ENCODE data around the gene RSRC2. TPM values are rescaled to one million over a fixed set of nuclear protein-coding genes. Genes with fewer than 3 reads are reported as not detected.
A peak's percentile ranks its signal among the peaks of the same experiment; 100 is the strongest.

RSRC2 gene
- total RNA-seq, 1 donor: 41.9 TPM

DNA sequence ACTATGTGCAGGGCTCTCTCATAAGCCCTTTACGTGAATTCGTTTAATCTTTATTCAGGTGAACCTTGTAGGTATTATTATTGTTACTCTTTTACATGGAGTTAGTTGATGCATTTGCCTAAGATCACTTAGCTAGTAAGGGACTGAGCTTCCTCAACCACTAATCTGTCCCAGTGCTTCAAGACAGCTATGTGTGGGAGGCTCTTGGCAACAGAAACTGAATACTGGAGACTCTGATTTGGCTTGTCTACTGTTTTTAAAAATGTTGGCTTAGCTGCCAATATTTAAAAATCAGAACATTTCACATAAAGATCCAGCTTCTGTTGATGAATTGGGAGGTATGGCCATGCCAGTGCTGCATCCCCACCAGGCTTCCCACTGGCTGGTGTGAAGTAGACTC lies 7.1 kb upstream of the RSRC2 start:
- TF ChIP-seq, protein P1, sequence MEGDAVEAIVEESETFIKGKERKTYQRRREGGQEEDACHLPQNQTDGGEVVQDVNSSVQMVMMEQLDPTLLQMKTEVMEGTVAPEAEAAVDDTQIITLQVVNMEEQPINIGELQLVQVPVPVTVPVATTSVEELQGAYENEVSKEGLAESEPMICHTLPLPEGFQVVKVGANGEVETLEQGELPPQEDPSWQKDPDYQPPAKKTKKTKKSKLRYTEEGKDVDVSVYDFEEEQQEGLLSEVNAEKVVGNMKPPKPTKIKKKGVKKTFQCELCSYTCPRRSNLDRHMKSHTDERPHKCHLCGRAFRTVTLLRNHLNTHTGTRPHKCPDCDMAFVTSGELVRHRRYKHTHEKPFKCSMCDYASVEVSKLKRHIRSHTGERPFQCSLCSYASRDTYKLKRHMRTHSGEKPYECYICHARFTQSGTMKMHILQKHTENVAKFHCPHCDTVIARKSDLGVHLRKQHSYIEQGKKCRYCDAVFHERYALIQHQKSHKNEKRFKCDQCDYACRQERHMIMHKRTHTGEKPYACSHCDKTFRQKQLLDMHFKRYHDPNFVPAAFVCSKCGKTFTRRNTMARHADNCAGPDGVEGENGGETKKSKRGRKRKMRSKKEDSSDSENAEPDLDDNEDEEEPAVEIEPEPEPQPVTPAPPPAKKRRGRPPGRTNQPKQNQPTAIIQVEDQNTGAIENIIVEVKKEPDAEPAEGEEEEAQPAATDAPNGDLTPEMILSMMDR (IDR thresholded peaks at IDR 0.05; ENCODE audit: insufficient read depth, low read depth, low read length): no peak
- peak; percentile 30 for DNase-seq (ENCODE audit: low read depth)
- no peak overlapping the region for H3K4me3 ChIP-seq (ENCODE audit: low read depth, low read length)

DNA sequence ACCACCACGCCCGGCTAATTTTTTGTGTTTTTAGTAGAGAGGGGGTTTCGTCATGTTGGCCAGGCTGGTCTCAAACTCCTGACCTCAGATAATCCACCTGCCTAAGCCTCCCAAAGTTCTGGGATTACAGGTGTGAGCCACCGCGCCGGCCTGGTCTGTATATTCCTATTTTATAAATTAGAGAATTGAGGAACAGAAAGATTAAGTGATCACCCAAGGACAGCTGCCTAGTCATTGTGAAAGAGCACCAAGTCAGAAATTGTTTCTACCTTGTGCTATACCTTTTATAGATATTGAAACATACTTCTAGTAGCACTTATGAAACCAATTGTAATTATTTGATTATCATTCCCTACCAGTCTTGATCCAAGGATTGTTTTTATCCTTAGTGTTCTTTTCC lies 2.3 kb upstream of the RSRC2 start:
- DNase-seq (ENCODE audit: low read depth): no peak
- TF ChIP-seq, protein P1 (IDR thresholded peaks at IDR 0.05; ENCODE audit: insufficient read depth, low read depth, low read length): no peak
- H3K4me3 ChIP-seq (ENCODE audit: low read depth, low read length): no peak overlapping the region

DNA sequence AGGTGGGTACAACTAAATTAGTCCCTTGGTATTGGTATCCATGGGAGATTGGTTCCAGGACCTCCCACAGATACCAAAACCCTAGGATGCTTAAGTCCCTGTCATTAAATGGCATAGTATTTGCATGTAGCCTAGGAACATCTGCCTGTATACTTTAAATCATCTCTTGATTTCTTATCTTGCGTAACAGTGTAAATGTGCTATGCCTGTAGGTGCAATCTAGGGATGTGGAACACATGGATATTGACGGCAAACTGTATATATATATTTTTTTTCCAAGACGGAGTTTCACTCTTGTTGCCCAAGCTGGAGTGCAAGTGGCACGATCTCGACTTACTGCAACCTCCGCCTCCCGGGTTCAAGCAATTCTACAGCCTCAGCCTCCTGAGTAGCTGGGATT lies 1.8 kb upstream of the RSRC2 start:
- TF ChIP-seq, protein P1 (IDR thresholded peaks at IDR 0.05; ENCODE audit: insufficient read depth, low read depth, low read length): no peak
- no peak overlapping the region for H3K4me3 ChIP-seq (ENCODE audit: low read depth, low read length)
- DNase-seq (ENCODE audit: low read depth): no peak

DNA sequence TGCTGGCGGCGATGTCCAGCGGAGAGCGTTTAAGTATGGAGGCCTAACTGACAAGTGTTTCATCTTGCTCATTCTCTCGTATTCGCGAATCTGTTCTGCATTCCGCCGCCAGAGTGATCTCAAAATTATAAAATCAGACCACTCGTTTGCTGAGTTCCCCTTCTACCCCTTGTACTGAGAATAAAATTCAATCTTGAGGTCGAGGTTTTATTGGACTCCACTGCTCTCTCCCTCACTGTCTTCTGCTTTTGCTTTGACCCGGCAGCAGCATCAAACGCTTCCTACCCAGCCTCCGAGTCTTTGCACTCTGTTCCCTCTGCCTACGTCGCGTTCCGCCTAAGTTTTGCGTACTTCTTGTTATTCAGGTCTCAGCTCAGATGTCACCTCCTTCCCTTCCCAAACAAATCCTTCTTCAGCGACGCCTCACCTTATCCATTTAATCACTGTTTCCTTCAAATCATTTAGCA lies 775 bp upstream of the RSRC2 start:
- TF ChIP-seq, protein P1 (IDR thresholded peaks at IDR 0.05; ENCODE audit: insufficient read depth, low read depth, low read length): no peak
- peak overlapping the region; percentile 85 for H3K4me3 ChIP-seq (ENCODE audit: low read depth, low read length)
- peak; percentile 29 for DNase-seq (ENCODE audit: low read depth)

DNA sequence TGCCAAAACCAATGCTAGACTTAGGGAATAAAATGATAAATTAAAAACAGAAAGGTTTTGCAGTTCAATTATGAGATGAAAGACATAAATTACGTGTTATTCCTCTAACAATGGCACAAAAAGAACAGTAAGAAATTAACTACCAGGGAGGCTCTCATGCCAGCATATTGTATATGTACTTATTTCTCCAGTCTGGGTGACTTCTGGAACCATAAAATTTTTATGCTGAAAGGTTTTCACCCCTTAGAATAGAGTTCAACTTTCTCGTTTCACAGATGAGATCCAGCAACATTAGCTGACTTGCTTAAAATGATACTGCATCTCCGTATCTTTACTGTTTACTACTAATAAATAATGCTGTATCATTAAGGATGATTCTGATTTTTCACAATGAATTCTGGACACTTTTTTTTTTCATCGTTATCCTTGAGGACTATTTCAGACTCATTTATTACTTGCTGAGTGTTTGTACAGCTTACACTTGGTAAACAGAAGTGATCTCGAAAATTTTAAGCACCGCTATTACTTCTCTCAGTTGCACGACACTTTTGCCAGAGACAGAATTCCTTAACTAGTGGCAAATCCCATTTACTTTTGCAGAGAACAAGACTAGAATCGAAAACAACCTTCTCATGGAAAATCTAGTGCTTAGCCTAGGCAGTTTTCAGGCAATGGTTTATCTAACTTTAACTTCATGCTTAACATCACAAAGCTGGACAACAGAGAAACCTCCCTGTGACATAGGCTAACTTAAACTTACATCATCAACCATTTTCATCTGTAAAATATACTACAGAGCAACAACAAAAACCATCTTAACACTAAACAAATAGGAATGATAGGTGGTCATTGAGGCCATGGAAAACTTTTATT lies 2.7 kb downstream of the RSRC2 start:
- TF ChIP-seq, protein P1 (IDR thresholded peaks at IDR 0.05; ENCODE audit: insufficient read depth, low read depth, low read length): no peak
- H3K4me3 ChIP-seq (ENCODE audit: low read depth, low read length): peak overlapping the region; percentile 78
- DNase-seq (ENCODE audit: low read depth): peak; percentile 49

DNA sequence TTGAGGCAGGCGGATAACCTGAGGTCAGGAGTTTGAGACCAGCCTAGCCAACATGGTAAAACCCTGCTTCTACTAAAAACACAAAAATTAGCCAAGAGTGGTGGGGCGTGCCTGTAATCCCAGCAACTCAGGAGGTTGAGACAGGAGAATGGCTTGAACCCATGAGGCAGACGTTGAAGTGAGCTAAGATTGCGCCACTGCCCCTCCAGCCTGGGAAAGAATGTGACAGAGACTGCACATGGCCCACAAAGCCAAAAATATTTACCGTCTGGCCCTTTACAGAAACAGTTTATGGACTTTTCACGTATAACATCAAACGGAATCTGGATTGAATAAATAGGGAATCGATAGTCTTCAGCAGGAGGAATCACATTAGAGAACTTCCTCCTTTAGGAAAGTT lies 3.5 kb downstream of the RSRC2 start:
- H3K4me3 ChIP-seq (ENCODE audit: low read depth, low read length): peak overlapping the region; percentile 78
- DNase-seq (ENCODE audit: low read depth): peak; percentile 95
- TF ChIP-seq, protein P1 (IDR thresholded peaks at IDR 0.05; ENCODE audit: insufficient read depth, low read depth, low read length): no peak

Data from fibroblast of villous mesenchyme (primary cell).